ENCODE measurements around the gene WNT8B.

WNT8B gene

DNA sequence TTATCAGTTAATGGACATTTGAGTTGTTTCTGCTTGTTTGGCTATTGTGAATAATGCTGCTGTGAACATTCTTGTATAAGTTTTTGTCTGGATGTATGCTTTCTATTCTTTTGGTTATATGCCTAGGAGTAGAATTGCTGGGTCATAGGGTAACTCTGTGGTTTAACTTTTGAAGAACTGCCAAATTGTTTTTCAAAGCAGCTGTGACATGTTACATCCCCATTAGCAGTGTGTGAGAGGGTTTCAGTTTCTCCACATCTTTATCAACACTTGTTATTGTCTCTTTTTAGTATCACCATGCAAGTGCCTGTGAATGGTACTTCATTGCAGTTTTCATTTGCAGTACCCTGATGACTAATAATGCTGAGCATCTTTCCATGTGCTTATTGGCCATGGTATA is 69.0 kb downstream of the WNT8B start:
- no peaks in the 10 kb centered on the region for H3F3A ChIP-seq (ENCODE audit: low read depth)
- TF ChIP-seq EZH2phosphoT487 (IDR thresholded peaks at IDR 0.05; ENCODE audit: borderline replicate concordance) = no peak
- TF ChIP-seq, protein P1, sequence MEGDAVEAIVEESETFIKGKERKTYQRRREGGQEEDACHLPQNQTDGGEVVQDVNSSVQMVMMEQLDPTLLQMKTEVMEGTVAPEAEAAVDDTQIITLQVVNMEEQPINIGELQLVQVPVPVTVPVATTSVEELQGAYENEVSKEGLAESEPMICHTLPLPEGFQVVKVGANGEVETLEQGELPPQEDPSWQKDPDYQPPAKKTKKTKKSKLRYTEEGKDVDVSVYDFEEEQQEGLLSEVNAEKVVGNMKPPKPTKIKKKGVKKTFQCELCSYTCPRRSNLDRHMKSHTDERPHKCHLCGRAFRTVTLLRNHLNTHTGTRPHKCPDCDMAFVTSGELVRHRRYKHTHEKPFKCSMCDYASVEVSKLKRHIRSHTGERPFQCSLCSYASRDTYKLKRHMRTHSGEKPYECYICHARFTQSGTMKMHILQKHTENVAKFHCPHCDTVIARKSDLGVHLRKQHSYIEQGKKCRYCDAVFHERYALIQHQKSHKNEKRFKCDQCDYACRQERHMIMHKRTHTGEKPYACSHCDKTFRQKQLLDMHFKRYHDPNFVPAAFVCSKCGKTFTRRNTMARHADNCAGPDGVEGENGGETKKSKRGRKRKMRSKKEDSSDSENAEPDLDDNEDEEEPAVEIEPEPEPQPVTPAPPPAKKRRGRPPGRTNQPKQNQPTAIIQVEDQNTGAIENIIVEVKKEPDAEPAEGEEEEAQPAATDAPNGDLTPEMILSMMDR (conservative IDR thresholded peaks at IDR 0.05; ENCODE audit: low read length) = no peak

More for the DNA sequence above, 69.0 kb downstream of the WNT8B start:
- Histone ChIP-seq H3K4me3 (ENCODE audit: low read length, poor library complexity, severe bottlenecking) (no peak overlapping the region), H3K4me1 (ENCODE audit: insufficient read depth, low read length, poor library complexity, severe bottlenecking) (peaks cover 49% of the 10 kb centered on the region), H3K9me2 (replicated peaks; ENCODE audit: low read depth, low read length) (no peaks in the 10 kb centered on the region), H4K20me1 (ENCODE audit: insufficient read depth, low read length, poor library complexity, severe bottlenecking) (peaks cover 20% of the 10 kb centered on the region), H3K36me3 (ENCODE audit: insufficient read depth, low read length) (peaks cover 5% of the 10 kb centered on the region; the same call in 1 of the 2 replicates), H2AFZ (ENCODE audit: low read length) (no peak overlapping the region), H3K27me3 (ENCODE audit: insufficient read depth, low read length, poor library complexity, severe bottlenecking) (no peaks in the 10 kb centered on the region), H3K9ac (ENCODE audit: low read depth, low read length, poor library complexity, severe bottlenecking) (no peak overlapping the region), H3K4me2 (ENCODE audit: low read depth, low read length, poor library complexity, severe bottlenecking) (no peak overlapping the region), H3K9me3 (ENCODE audit: insufficient read depth, low read depth, low read length) (no peaks in the 10 kb centered on the region), H3K79me2 (ENCODE audit: insufficient read depth, low read length) (peaks cover 45% of the 10 kb centered on the region)
